Thyroid gland (tissue), 4 donors: ENCODE data around the gene CBFA2T3.

Source experiments
- POLR2A ChIP-seq, 2 donors: fragments of 450-650 bp; IDR thresholded peaks; one replicate each; pipeline ENCODE4 v1.6.1; 2017; ENCODE audit warnings: antibody characterized with exemption in 2 of 2, mild to moderate bottlenecking in 2 of 2, moderate library complexity in 1 of 2
- TF ChIP-seq, protein P1 (sequence below), 6 experiments: fragments of 200-600 bp in 3 of 6; fragments of 450-650 bp in 3 of 6; sonication (generic) in 3 of 6; IDR thresholded peaks; one replicate each; pipeline ENCODE4 v1.5.1; 2016 to 2019; ENCODE audit warnings: antibody characterized with exemption in 6 of 6, mild to moderate bottlenecking in 2 of 6, inconsistent platforms in 1 of 6, moderate library complexity in 1 of 6

DNA sequence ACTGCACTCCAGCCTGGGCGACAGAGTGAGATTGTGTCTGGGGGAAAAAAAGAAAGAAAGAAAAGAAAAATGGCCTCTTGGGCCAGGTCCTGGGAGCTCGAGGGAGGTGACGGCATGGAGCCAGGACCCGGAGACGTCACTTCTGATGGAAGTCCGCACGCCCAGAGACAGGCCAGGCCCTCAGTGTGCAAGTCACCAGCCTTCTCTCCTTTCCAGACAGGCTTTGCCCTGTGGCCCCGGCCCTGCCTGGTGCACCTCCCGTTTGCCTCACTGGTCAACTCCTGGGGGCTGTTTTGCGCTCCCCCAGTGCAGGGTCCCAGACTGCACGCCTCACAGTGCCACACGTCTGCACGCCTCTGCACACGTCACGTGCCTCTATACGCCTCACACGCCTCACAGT is 44.1 kb downstream of the CBFA2T3 start:
- TF ChIP-seq, protein P1, sequence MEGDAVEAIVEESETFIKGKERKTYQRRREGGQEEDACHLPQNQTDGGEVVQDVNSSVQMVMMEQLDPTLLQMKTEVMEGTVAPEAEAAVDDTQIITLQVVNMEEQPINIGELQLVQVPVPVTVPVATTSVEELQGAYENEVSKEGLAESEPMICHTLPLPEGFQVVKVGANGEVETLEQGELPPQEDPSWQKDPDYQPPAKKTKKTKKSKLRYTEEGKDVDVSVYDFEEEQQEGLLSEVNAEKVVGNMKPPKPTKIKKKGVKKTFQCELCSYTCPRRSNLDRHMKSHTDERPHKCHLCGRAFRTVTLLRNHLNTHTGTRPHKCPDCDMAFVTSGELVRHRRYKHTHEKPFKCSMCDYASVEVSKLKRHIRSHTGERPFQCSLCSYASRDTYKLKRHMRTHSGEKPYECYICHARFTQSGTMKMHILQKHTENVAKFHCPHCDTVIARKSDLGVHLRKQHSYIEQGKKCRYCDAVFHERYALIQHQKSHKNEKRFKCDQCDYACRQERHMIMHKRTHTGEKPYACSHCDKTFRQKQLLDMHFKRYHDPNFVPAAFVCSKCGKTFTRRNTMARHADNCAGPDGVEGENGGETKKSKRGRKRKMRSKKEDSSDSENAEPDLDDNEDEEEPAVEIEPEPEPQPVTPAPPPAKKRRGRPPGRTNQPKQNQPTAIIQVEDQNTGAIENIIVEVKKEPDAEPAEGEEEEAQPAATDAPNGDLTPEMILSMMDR (IDR thresholded peaks at IDR 0.05): no peak
- TF ChIP-seq POLR2A (IDR thresholded peaks at IDR 0.05): no peak
